Ovary (tissue), 9 donors: ENCODE measurements around the gene GHR. TPM values are rescaled to one million over a fixed set of nuclear protein-coding genes. Genes with fewer than 3 reads are reported as not detected.

Experiments
- DNase-seq, 5 donors: peaks; one replicate each; pipeline ENCODE4 v3.0.0-alpha.2; 2019 to 2020
- H3K27ac ChIP-seq, 2 donors: fragments of 200-600 bp; one replicate each; pipeline versions ENCODE4 v1.5.1 to v1.8.0; 2019 to 2022
- H3K27me3 ChIP-seq: fragments of 200-600 bp; one replicate; pipeline ENCODE4 v1.8.0; 2022
- H3K36me3 ChIP-seq: fragments of 200-600 bp; sonication (generic); one replicate; pipeline ENCODE4 v1.5.1; 2019
- H3K4me1 ChIP-seq: one replicate; pipeline ENCODE4 v1.8.1; 2013; ENCODE audit warnings: mild to moderate bottlenecking, moderate library complexity; ENCODE audit not compliant: insufficient read depth
- H3K4me3 ChIP-seq: fragments of 200-600 bp; sonication (generic); one replicate; pipeline ENCODE4 v1.5.1; 2017
- H3K9me3 ChIP-seq, 2 donors: fragments of 200-600 bp in 1 of 2; sonication (generic) in 1 of 2; one replicate each; pipeline versions ENCODE4 v1.5.1 to v1.8.1; 2013 to 2019; ENCODE audit warnings: mild to moderate bottlenecking in 1 of 2, moderate library complexity in 1 of 2
- CTCF ChIP-seq, 3 donors: fragments of 450-650 bp in 2 of 3; fragments of 200-600 bp in 1 of 3; IDR thresholded peaks; one replicate each; pipeline versions ENCODE4 v1.5.1 to v1.8.0; 2016 to 2022; ENCODE audit warnings: antibody characterized with exemption in 3 of 3, mild to moderate bottlenecking in 1 of 3
- EP300 ChIP-seq: sonication (generic); formaldehyde crosslinking; IDR thresholded peaks from one replicate; pipeline ENCODE4 v1.6.1; 2017; ENCODE audit warnings: antibody characterized with exemption
- POLR2A ChIP-seq: fragments of 450-650 bp; IDR thresholded peaks from one replicate; pipeline ENCODE4 v1.6.1; 2017; ENCODE audit warnings: antibody characterized with exemption, mild to moderate bottlenecking, moderate library complexity
- WGBS, 3 donors: extraction: QIAGEN DNeasy Blood & Tissue Kit in 1 of 3; methylation state at CpG; one replicate each; pipeline versions ENCODE4 v1.1.5 to v1.1.7; 2013 to 2017; 5-methylcytosine and 5-hydroxymethylcytosine counted together
- intact Hi-C, 4 donors: fragments of 100-400 bp; cut with DNase I; formaldehyde crosslinking; loops; one replicate each; pipeline versions ENCODE4 v1.11.0 to v1.15.1; 2022 to 2023
- polyA plus RNA-seq, 2 donors: library from polyadenylated mRNA; stranded (reverse); fragments of 200-250 nt in 1 of 2; fragments of 350-450 nt in 1 of 2; fragmentation: Illumina TruSeq in 1 of 2; extraction: RNeasy Lipid Tissue Mini Kit (QIAGEN cat#74804) in 1 of 2; gene quantifications; one replicate each; pipeline ENCODE4 v1.2.3, GENCODE V29; 2013 to 2014
- total RNA-seq, 7 donors: library from RNA; depleted of rRNA in 2 of 7; stranded (reverse); fragments of >200 nt in 2 of 7; fragmentation: NEBNext Ultra II Directional in 3 of 7; extraction: Animal tissue kit (Norgen Biotek cat#: 25700) in 3 of 7; gene quantifications; one replicate each; pipeline versions ENCODE4 v1.1.0 to v1.2.4, GENCODE V29; 2016 to 2023
- donor health status: DM: no; HTN: no; CAD: no; lungs with moderate emphysema.
- donor health status: DM: no; HTN: no; CAD: no.
- donor health status: Bipolar disorder and iron deficiency.
- donor health status: DM: yes; HTN: yes; CAD: no.
- donor health status: DM: no; HTN: no; CAD: no.
- donor health status: DM: yes; HTN: yes; CAD: no.

Gene GHR
- total and polyA plus RNA-seq, 9 donors: 4.3 to 17.4 (median 7.0) TPM

GRCh38 chr5:42620579-42621216, 197.5 kb downstream of the GHR start:
- no peak overlapping the region for H3K4me3 ChIP-seq
- H3K9me3 ChIP-seq: no peaks in the 10 kb centered on the region
- intact Hi-C loops: no loop called here
- TF ChIP-seq CTCF (IDR thresholded peaks at IDR 0.05): no peak
- TF ChIP-seq EP300: no peak
- no peak for TF ChIP-seq POLR2A
- peaks cover 8% of the 10 kb centered on the region for H3K4me1 ChIP-seq
- H3K27me3 ChIP-seq: no peaks in the 10 kb centered on the region
- no peak for DNase-seq
- 72 to 80% (median 78%) methylated on average over 4 of the region's 4 CpGs for WGBS, 3 donors
- H3K36me3 ChIP-seq: no peaks in the 10 kb centered on the region
- H3K27ac ChIP-seq: no peak overlapping the region

- intact Hi-C loops: no loop called here
- 46 to 75% (median 55%) methylated on average over 3 of the region's 3 CpGs for WGBS, 3 donors
- no peaks in the 10 kb centered on the region for H3K36me3 ChIP-seq
- H3K4me3 ChIP-seq: no peak overlapping the region
- no peak for TF ChIP-seq POLR2A
- TF ChIP-seq EP300: no peak
- no peaks in the 10 kb centered on the region for H3K27me3 ChIP-seq
- DNase-seq: no peak
- H3K4me1 ChIP-seq: peaks cover 8% of the 10 kb centered on the region
- no peaks in the 10 kb centered on the region for H3K9me3 ChIP-seq
- H3K27ac ChIP-seq: no peak overlapping the region
Observed at GRCh38 chr5:42621242-42621641, 198.0 kb downstream of the GHR start.

GRCh38 chr5:42621662-42622061, 198.4 kb downstream of the GHR start:
- H3K27me3 ChIP-seq: no peaks in the 10 kb centered on the region
- peaks cover 10% of the 10 kb centered on the region for H3K4me1 ChIP-seq
- no peak overlapping the region for H3K4me3 ChIP-seq
- intact Hi-C loops: no loop called here
- TF ChIP-seq POLR2A: no peak
- no peak for TF ChIP-seq CTCF (IDR thresholded peaks at IDR 0.05)
- no peak for TF ChIP-seq EP300
- no peaks in the 10 kb centered on the region for H3K36me3 ChIP-seq
- DNase-seq: no peak
- WGBS, 3 donors: 15 to 39% (median 26%) methylated on average over 1 of the region's 1 CpG
- H3K27ac ChIP-seq: no peak overlapping the region
- no peaks in the 10 kb centered on the region for H3K9me3 ChIP-seq

- 94 to 98% (median 98%) methylated on average over 2 of the region's 2 CpGs for WGBS, 3 donors
- intact Hi-C loops: no loop called here
- no peaks in the 10 kb centered on the region for H3K9me3 ChIP-seq
- no peak for DNase-seq
- no peaks in the 10 kb centered on the region for H3K36me3 ChIP-seq
- no peaks in the 10 kb centered on the region for H3K27me3 ChIP-seq
- peaks cover 11% of the 10 kb centered on the region for H3K4me1 ChIP-seq
- no peak overlapping the region for H3K4me3 ChIP-seq
- no peak overlapping the region for H3K27ac ChIP-seq
- TF ChIP-seq POLR2A (no peak), EP300 (no peak)
Observed at GRCh38 chr5:42624912-42625311, 201.7 kb downstream of the GHR start.

- DNase-seq: no peak
- peaks cover 6% of the 10 kb centered on the region for H3K4me1 ChIP-seq
- 86 to 90% (median 88%) methylated on average over 4 of the region's 4 CpGs for WGBS, 3 donors
- intact Hi-C loops: no loop called here
- H3K27ac ChIP-seq: no peak overlapping the region
- H3K36me3 ChIP-seq: no peaks in the 10 kb centered on the region
- TF ChIP-seq EP300 (no peak), CTCF (IDR thresholded peaks at IDR 0.05) (no peak), POLR2A (no peak)
- no peaks in the 10 kb centered on the region for H3K9me3 ChIP-seq
- no peak overlapping the region for H3K4me3 ChIP-seq
- no peaks in the 10 kb centered on the region for H3K27me3 ChIP-seq
Observed at GRCh38 chr5:42626462-42626861, 203.2 kb downstream of the GHR start.
